ENCODE results near the gene IFNA1.
"Not testable (repeated sequence)": the region's sequence is repeated elsewhere in the genome, so short reads cannot be mapped to it uniquely, and the experiment has no call there.

IFNA1 gene

DNA sequence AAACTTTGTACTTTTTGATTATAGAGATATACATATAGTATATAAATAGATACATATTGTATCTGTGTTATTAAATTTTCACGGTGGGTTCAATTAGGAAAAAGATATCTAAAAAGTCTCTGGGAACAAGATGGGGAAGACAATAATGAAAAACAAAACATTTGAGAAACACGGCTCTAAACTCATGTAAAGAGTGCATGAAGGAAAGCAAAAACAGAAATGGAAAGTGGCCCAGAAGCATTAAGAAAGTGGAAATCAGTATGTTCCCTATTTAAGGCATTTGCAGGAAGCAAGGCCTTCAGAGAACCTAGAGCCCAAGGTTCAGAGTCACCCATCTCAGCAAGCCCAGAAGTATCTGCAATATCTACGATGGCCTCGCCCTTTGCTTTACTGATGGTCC is at the start of gene IFNA1:
IFNA1 (plus strand) TSS at position 301 of the 400 bp plus-strand sequence; CDS start at position 370, 69 bp downstream.
- DNase-seq (ENCODE audit: low spot score), result no peak

- DNase-seq (ENCODE audit: low spot score), result peak; percentile 23
These were observed 48.0 kb upstream of the IFNA1 start for GRCh38 chr9:21392270-21392669.

GRCh38 chr9:21395778-21396717 is 44.2 kb upstream of the IFNA1 start:
- peak; percentile 30 for DNase-seq (ENCODE audit: low spot score)

- no peak for DNase-seq (ENCODE audit: low spot score)
These were observed 41.2 kb upstream of the IFNA1 start for GRCh38 chr9:21398955-21399489.

DNA sequence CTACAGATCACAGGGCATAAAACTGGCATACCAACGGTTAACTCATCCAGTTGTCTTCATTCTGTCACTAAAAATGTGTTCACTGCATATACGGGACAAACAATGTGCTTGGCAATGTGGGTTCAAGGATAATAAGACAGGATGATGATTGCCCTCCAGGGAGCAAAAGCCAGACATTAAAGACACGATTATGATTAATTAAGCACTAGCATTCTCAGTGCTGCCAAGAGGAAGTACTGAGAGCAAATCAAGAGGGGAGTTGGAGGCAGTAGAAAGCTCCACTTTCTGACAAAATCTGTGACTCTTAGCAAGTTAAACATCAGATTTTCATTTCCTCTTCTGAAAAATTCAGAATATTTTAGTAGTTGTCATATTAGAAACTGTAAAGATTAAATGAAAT is 40.3 kb upstream of the IFNA1 start:
- DNase-seq (ENCODE audit: low spot score), result no peak

DNA sequence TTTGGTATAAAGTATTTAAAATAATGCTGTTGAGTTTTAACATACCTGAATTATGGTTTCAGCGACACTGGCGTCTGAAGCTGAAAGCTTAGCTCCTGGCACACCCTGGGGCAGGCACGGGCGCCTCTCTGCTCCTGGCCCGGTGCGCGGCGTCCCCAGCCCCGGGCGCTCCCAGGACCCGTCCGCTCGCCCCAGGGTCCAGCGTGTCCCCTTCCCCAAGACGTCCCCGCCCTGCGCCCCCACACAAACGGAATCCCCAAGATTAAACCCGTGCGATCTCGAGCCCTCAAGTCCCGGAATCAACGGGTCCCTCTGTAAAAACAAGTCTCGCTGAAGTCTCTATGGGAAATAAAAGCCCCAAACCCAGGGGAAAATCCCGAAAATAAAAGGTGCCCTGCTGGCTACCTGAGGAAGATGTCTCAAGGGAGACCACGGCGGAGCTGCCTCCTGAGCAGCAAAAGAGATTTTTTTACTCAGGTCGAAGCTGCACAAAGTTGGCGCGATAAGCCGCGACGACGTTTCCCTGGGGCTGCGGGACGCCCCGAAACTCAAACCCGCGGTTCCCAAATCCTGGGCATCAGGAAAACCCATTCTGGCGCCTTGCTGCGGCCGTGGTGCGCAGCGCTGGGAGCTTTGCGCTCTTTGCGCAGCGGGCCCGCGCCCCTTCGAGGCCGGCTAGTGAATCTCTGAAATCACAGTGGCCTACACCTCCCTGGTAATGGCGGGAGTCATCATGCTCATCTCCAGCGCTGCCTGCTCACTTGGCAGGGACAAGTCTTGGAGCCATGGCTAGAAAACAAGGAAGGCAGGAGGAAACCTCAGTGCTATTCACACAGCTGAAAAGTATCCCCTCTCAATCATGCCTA is 37.6 kb upstream of the IFNA1 start:
- no peak for DNase-seq (ENCODE audit: low spot score)

DNA sequence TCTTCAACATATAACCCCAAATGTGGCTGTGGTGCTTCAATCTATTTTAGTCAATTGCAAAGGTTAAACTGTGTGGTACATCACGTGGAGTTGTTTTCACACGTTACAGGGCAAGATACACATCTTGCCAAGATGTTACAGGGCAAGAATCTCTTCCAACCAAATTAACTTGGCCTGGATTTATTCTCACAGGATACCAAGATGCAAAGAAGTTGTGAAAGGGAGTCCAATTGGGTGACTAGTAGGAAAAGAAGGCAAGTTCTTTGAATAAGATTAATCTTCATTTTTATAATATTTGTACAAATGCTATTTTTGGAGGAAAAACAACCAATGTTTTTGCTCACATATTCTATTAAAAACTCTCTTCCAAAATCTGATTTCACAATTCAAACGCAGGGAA is 36.1 kb upstream of the IFNA1 start:
- DNase-seq (ENCODE audit: low spot score), result no peak

DNA sequence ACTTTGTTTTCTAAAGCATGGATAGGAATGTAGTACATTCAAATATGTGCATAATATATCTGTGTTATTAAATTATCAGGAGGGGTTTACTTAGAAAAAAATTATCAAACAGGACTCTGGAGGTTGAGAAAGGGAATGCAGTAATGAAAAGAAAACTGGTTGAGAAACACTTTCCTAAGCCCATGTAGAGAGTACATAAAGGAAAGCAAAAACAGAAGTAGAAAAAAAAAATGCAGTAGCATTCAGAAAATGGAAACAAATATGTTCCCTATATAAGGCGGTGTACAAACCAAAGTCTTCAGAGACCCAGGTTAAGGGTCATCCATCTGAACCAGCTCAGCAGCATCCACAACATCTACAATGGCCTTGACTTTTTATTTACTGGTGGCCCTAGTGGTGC is 31.4 kb upstream of the IFNA1 start, which contains the start of gene IFNA8:
IFNA8 (plus strand) TSS at position 301 of the 400 bp plus-strand sequence; CDS start at position 361, 60 bp downstream.
- no peak for DNase-seq (ENCODE audit: low spot score)

- DNase-seq (ENCODE audit: low spot score), result no peak
These were observed 28.1 kb upstream of the IFNA1 start for GRCh38 chr9:21412107-21412506.

GRCh38 chr9:21413151-21413550 is 27.1 kb upstream of the IFNA1 start:
- DNase-seq (ENCODE audit: low spot score), result no peak

GRCh38 chr9:21413624-21414023 is 26.6 kb upstream of the IFNA1 start:
- no peak for DNase-seq (ENCODE audit: low spot score)

DNA sequence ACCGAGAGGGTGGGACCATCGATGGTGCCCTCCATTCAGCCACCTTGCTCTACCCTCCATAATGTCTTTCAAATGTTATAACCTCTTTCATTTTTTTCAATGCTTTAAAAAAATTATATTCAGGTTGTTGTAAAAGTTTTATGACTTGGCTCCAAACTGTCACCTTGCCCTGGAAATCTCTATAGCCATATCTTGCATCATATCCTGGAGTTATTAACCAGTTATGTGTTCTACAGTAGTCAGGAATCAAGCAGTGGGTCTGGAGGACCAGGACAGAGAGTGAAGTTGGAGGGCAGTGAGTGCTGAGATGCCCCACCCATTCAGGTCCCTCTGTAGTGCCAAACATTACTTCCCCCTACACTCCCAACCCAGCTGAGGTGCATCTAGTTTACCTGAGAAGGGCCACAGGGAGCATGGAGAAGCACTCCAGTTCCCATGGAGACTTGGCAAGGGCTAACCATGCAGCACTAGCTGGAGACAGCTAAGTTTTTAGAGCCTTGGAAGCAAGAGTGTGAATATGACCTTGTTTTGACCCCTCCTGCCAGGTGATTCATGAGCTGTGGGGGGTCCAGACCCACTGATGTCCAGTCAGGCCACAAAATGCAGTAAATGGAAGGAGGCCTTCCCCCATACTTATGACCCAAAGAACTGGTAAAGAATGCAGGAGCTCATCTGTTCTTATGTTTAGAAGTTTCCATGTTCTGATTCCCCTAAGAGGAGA is 25.9 kb upstream of the IFNA1 start:
- no peak for DNase-seq (ENCODE audit: low spot score)

DNA sequence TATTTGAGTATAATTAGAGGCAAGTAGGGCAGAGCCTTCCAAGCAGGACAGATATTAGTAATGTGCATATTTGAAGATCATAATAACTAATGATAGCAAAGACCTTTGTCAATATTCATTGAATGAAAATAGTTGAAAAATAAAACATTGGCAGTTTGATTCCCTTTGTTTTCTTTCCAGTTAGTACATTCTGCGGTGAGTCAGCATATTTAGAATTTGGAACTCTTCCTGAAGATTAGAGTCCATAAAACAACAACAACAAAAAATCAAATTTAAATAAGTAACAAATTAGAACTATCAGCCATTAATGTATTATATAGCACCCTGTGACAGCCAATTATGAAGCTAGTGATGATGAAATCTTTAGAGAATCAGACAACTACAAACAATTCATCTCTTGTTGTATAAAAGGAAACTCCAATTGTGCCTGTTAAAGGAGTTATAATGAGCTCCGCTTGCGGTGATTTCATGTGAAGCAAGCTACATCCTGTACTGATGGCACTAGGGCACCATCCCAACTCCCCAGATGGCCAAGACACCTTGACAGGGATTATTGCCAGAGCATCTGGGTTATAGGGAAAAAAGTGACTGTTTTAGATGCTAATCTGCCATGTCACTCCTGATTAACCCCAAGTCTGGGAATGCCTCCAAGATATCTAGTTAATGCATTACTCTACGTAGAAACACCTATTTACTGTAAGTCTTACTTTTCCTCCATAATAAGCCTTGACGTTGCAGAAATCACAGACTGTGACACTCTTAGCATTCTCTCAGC is 24.6 kb upstream of the IFNA1 start:
- no peak for DNase-seq (ENCODE audit: low spot score)

- DNase-seq (ENCODE audit: low spot score), result no peak
These were observed 12.0 kb upstream of the IFNA1 start for GRCh38 chr9:21428235-21428634.

DNA sequence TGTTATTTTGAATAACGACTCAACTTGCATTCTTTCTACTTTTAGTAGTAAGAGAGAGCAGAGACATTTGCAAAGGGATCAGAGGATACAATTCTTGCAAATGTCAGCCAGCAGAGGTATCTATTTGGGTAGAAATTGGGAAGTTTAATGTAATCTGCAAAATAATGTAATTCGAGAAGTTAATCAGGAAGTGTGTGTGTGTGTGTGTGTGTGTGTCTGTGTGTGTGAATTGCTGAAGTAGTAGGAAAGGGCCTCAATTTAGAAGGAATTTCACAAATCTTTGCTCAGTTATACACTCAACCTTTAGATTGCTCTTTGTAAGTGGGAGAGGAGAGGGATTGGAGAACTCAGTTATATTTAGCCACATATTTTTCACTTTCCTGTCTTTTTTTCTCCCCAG is 11.0 kb upstream of the IFNA1 start:
- no peak for DNase-seq (ENCODE audit: low spot score)

GRCh38 chr9:21432672-21433425 is 7.4 kb upstream of the IFNA1 start:
- no peak for DNase-seq (ENCODE audit: low spot score)

DNA sequence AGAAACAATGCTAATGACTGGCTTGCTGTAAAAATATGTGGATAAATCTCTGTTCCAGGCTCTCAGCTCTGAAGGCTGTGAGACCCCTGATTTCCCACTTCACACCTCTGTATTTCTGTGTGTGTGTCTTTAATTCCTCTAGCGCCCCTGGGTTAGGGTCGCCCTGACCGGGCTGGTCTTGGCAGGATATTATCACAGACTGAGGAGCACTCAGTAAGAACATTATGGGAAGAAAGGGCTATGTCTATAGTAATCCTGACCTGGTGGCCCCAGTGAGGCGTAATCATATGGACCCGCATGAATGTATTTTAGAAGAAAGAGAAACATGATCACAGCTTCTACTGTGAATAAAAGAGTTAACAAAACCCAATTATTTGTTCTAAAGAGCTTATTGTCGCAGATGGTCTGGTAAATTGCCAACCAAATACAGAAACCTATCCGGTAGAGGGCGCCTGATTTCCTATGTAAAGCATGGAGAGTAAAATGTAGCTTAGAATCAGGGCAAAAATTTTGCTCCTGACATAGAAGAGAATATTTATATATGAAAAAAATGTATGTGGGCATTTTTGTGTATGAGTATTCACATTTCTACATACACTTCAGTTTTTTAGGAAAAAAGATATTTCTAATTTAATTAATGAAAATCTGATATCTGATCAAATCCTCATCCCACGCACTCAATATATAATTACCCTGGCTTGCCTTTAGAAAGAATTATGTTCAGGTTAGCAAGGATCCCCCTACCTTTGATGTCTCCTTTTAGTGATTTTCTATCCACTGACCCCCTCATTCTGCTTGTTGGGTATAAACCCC is 5.8 kb upstream of the IFNA1 start:
- DNase-seq (ENCODE audit: low spot score), result no peak

- not testable (repeated sequence) for DNase-seq (ENCODE audit: low spot score)
These were observed 5.2 kb upstream of the IFNA1 start for GRCh38 chr9:21435015-21435383.

DNA sequence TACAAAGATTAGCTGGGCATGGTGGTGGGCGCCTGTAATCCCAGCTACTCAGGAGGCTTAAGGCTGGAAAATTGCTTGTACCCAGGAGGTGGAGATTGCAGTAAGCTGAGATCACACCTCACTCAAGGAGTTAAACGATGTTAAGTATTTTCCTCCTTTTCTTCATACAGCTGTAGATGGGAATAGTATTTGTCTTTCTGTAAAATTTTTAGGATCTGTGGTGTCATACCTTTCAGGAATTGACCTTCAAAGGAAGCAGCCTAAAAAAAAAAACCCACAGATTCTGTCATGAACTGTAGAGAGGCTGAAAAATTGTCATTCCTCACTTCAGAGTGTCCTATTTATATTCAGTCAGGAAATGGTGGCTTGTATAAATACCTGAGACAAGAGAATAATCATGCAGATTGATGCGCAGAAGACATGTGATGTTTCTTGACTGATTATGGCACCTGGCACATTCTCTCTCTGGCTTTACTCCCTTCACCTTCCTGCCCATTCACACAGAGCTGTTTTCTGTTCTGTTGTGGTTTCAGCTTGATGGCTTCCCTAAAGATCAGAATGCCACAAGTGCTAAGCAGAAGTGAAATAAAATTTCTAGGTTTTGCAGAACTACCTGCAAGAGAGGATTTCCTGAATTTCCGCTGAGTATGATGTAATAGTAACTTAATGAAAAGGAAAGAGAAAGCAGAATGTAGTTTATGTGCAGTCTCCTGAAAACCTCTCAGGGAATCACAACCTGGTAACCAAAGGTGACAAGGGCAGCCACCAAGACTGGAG is 3.8 kb downstream of the IFNA1 start:
- no peak for DNase-seq (ENCODE audit: low spot score)

Data from HuH-7 (cell line).